Omental fat pad (tissue), 4 donors: ENCODE data around the gene RFC1. TPM values are rescaled to one million over a fixed set of nuclear protein-coding genes. Genes with fewer than 3 reads are reported as not detected.
"Not testable (repeated sequence)": the region's sequence is repeated elsewhere in the genome, so short reads cannot be mapped to it uniquely, and the experiment has no call there.

Experiments used
- ATAC-seq: fragments of 150-250 bp; one replicate; pipeline ENCODE4 v1.9.1; 2016; ENCODE audit warnings: mild to moderate bottlenecking, moderate library complexity; ENCODE audit not compliant: low FRiP score
- DNase-seq: peaks from one replicate; pipeline ENCODE4 v3.0.0-alpha.2; 2019; ENCODE audit warnings: low spot score
- CTCF ChIP-seq, 3 donors: fragments of 450-650 bp; IDR thresholded peaks; one replicate each; pipeline ENCODE4 v1.5.1; 2016 to 2017; ENCODE audit warnings: antibody characterized with exemption in 3 of 3, mild to moderate bottlenecking in 3 of 3, moderate library complexity in 2 of 3
- total RNA-seq, 4 donors: library from RNA; depleted of rRNA; stranded (reverse); fragments of >200 nt; gene quantifications; one replicate each; pipeline ENCODE4 v1.1.0, GENCODE V29; 2016

The RFC1 gene
- 10 to 100 TPM; 18.5 to 38.1 (median 27.8) TPM for total RNA-seq

GRCh38 chr4:39365830-39366771 lies at the start of gene RFC1:
RFC1 (minus strand) TSS chr4:39366362; CDS start chr4:39366241, 121 bp downstream.
- ATAC-seq (peak; percentile 91), DNase-seq (peak; percentile 83)
- TF ChIP-seq CTCF (IDR thresholded peaks at IDR 0.05) = no peak

GRCh38 chr4:39415678-39416283 lies 49.6 kb upstream of the RFC1 start:
- no peak for ATAC-seq
- no peak for DNase-seq
- TF ChIP-seq CTCF (IDR thresholded peaks at IDR 0.05) = no peak

- not testable (repeated sequence) for DNase-seq, ATAC-seq
Measured at GRCh38 chr4:39411561-39411960, 45.4 kb upstream of the RFC1 start.

- DNase-seq (no peak), ATAC-seq (peak; percentile 71)
Measured at GRCh38 chr4:39410415-39410814, 44.3 kb upstream of the RFC1 start.

GRCh38 chr4:39407584-39407885 lies 41.4 kb upstream of the RFC1 start:
- DNase-seq (no peak), ATAC-seq (no peak)
- TF ChIP-seq CTCF (IDR thresholded peaks at IDR 0.05) = no peak

More at GRCh38 chr4:39410415-39410814, 44.3 kb upstream of the RFC1 start:
- TF ChIP-seq CTCF (IDR thresholded peaks at IDR 0.05) = no peak

GRCh38 chr4:39406763-39407583 lies 40.8 kb upstream of the RFC1 start, which contains the start of gene KLB:
KLB (plus strand) TSS chr4:39406930; CDS start chr4:39406950, 20 bp downstream.
- no peak for ATAC-seq
- no peak for DNase-seq
- TF ChIP-seq CTCF (IDR thresholded peaks at IDR 0.05) = no peak

- DNase-seq, ATAC-seq: not testable (repeated sequence)
Measured at GRCh38 chr4:39401640-39402039, 35.5 kb upstream of the RFC1 start.
